GM12892 (cell line): Measurements from ENCODE around the gene NFE2.

Experiments
- POLR2A ChIP-seq: IDR thresholded peaks from 2 replicates; pipeline ENCODE4 v1.6.1; 2011; ENCODE audit warnings: low read depth, low read length, control low read depth
- POLR2AphosphoS5 ChIP-seq: IDR thresholded peaks from 2 replicates; pipeline ENCODE4 v1.6.1; 2011; ENCODE audit warnings: low read depth, low read length, control low read depth

DNA sequence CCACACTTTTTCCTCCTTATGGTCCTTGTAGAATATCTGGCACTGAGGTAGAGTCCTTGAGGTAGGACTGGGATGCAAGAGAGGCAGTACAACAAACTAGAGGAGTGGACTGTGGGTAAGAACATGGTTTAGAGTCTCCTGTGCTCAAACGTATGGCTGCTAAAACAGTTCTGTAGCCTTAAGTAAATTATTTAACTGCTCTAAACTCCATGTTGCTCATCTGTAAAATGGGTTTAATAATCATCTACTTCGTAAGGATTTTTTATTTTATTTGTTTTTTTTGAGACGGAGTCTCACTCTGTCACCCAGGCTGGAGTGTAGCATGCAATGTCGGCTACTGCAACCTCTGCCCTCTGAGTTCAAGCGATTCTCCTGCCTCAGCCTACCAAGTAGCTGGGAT is 20.5 kb upstream of the NFE2 start:
- TF ChIP-seq POLR2A = no peak
- no peak for TF ChIP-seq POLR2AphosphoS5
